Measurements from ENCODE around the gene GRIN3B.
"Not testable (repeated sequence)": the region's sequence is repeated elsewhere in the genome, so short reads cannot be mapped to it uniquely, and the experiment has no call there.

Gene GRIN3B

DNA sequence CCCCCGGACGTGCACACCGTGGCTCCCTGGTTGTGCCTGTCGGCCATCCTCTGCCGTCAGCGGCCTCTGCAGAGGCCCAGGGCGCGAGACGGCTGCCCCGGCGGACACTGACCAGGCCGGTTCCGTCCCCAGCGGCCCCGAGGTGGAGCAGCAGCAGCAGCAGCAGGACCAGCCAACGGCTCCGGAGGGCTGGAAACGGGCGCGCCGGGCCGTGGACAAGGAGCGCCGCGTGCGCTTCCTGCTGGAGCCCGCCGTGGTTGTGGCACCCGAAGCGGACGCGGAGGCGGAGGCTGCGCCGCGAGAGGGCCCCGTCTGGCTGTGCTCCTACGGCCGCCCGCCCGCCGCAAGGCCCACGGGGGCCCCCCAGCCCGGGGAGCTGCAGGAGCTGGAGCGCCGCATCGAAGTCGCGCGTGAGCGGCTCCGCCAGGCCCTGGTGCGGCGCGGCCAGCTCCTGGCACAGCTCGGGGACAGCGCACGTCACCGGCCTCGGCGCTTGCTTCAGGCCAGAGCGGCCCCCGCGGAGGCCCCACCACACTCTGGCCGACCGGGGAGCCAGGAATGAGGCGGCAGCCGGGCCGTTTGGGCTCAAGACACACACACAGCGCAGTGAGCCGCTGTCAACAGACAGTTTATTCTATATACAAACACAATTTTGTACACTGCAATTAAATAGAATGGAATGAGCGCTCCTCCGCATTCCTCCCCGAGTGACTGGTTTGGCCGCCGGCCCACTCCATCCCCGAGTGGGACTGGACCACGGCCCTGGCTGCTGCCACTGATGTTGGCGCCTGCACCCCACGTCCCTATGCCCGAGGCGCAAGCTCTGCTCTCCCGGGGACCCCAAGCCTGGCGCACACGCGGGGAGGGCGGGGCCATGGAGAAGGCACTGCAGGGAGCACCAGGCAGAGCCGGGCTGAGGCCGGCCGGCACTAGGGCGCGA is 9.1 kb downstream of the GRIN3B start:
- DNase-seq: no peak

DNA sequence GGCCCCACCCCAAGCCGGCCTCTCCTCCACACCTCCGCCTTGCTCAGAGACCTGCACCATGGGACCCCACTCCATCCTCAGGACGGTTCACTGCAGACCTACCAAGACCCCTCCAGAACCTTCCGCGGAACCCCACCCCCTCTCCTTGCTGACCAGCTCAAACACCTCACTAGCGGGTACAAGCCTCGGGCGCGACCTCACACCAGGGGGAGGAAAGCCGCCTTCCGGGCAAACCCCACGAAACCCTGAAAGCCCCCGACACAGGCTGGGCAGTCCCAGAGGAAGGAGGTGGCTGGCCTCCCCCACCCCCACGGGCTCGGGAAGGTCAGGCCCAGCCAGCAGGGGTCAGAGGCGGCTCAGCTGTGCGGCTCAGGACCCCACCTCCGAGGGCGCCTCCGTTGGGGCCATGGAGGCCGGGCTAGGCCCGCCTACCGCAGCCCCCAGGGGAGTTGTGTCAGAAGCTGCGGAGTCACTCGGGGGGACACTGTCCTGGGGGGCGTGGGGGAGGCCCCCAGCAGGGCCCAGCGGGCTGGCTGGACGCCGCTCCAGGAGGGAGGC is 9.8 kb downstream of the GRIN3B start:
- no peak for DNase-seq

DNA sequence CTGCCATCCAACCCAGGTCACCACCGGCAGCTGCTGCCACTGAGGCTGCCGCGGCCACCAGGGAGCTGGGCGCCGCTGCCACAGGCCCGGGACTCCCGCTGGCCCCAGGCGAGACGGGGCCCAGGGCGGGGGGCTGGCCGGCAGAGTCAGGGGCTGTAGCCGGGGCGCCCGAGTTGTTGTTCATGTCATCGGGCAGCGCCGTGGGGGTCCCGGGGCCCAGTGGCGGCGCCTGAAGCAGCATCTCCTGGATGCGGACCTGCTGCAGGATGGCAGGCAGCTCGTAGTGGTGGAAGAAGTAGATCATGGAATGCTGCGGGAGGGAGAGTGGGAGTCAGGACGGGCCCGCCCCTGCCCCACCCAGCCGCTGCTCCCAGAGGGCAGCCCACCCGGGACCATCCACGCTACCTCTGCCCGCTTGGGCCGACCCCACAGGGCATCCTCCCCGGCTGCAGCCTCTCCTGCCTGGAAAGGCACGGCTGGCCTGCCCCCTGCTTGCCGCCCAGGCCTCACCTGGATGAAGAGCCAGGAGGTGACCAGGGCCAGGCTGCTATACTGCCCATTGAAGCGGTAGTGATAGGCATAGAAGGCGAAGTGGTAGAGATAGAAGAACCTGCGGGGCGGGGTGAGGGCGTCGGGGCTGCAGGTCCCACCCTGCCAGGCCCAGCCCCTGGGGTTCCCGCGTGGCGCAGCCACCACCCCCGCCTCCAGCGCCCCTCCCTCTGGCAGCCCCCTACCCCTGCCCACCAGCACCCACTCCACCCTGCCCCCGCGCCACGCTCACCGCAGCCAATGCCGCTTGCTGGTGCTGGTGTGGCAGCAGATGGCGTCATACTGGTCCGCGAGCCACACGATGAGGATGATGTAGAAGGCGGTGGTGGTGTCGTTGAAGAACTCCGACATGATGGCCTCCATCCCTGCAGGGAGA is 10.6 kb downstream of the GRIN3B start:
- no peak for DNase-seq

DNA sequence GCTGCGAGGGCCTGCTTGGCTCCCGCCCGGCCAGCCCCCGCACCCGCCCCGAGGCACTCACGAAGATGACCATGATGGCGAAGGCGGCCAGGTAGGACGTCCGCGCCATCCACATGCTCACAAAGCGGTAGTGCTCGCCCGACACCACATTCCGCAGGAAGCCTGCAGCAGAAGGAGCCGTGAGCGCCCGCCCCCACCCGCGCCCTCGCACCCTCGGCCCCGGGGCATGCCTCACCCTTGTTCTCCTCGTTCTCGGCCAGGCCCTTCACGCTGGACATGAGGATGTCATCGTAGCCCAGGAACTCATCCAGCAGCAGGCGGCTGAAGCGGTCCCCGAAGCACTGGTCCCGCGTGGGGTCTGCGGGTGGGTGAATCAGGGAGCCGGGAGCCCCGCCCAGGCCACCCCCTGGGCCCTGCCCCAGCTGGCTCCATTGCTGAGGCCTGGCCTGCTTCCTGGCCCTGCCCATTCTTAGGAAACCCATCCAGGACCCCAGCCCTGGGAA is 11.7 kb downstream of the GRIN3B start:
- no peak for DNase-seq

DNA sequence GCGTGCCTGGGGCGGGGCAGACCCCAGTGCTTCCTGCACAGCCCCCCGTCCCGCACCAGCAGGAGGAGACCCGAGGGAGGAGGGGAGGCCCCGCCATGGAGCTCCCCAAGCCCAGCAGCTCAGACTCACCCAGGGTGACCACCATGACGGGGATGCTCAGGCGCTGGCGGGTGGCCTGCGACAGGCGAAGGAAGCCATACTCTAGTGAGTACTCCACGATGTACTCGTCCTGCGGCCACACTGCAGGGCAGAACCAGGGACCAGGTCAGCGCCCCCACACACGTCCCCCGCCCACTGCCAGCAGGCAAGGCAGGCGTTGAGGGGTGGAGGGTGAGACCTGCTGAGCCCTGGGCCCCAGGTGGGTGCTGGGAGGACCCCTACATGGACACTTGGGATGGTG is 12.1 kb downstream of the GRIN3B start:
- no peak for DNase-seq

DNA sequence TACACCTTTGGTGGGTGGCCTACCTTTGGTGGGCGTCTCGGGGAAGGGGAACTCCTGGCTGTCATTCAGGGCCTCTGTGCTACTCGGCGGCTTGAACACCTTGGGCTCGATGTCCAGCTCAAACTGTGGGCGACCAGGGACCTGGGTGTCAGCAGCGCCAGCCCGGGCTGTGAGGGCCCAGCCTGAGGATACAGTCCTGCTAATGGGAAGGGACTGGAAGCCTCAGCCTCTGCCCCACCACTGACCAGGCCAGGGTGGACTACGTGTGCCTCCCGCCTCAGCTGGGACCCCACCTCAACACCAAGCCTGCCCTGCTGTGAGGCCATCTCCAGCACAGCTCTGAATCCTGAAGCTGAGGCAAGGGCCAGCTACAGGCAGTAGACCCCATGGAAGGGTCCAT is 13.0 kb downstream of the GRIN3B start:
- no peak for DNase-seq

DNA sequence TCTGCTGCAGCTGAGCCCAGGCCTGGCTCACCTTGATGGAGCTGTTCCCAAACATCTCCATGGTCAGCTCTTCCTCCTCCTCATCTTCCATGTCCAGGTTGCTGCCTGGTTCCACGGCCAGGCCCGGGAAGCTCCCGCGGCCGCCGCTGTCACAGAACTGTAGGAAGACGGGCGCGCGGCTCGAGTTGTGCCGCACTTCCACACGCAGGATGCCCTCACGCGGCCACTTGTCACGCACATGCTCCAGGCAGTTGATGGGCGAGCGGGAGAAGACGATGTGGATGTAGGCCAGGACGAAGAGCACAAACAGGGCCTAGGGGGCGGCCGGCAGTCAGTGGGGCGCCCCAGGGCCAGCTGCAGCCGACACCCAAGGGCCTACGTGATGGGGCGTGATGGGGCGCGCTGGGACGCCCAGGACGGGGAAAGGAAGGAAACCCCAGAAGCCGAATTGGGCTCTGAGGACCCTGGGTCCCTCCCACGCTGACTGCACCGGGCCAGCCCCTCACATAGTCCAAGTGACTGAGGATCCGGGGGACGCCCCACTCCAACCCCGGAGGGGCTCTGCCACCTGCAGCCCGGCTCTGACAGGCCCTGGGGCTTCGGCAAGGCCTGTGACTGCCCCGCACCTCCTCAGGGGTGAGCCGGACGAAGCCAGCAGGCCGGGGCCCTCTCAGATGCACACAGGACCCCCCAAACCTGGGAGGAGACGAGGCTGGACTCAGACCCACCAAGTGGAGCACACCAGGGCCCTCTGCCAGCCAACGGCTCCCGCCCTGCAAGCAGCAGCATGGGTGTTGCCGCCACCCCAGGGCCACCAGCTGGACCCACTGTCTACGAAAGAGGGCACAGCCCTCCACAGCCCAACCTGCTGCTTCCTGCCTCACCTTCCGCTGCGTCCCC is 14.2 kb downstream of the GRIN3B start:
- no peak for DNase-seq

DNA sequence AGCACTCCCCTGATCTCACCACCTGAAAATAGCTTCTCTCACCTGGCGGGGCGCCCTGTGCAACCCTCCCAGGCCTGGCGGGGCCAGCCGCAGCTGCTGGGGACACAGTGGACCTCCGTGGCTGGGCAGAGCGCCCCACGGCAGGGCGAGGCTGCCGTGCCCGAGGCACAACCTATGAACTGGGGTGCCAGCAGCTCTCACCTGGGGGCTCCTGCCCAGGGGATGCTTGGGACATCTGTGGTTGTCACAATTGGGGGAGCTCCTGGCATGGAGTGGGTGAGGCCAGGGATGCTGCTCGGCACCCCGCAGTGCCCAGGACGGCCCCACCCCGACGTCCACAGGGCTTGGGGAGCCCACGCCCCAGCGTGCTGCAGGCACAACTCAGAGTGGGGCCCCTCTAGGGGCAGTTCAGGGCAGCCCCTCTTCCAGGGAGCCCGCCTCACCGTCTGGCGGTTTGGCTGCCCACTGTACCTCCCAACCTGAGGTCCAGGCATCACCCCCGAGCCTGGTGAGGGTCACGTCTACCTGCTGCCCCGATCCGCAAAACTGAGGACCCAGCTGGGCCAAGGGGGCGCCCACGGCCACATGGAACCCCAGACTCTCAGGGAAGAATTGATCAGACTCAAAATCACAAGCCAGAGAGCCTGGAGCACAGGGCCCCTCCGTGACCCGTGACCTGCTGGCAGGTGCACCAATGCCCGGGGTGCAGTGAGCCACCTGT is 15.0 kb downstream of the GRIN3B start:
- no peak for DNase-seq

DNA sequence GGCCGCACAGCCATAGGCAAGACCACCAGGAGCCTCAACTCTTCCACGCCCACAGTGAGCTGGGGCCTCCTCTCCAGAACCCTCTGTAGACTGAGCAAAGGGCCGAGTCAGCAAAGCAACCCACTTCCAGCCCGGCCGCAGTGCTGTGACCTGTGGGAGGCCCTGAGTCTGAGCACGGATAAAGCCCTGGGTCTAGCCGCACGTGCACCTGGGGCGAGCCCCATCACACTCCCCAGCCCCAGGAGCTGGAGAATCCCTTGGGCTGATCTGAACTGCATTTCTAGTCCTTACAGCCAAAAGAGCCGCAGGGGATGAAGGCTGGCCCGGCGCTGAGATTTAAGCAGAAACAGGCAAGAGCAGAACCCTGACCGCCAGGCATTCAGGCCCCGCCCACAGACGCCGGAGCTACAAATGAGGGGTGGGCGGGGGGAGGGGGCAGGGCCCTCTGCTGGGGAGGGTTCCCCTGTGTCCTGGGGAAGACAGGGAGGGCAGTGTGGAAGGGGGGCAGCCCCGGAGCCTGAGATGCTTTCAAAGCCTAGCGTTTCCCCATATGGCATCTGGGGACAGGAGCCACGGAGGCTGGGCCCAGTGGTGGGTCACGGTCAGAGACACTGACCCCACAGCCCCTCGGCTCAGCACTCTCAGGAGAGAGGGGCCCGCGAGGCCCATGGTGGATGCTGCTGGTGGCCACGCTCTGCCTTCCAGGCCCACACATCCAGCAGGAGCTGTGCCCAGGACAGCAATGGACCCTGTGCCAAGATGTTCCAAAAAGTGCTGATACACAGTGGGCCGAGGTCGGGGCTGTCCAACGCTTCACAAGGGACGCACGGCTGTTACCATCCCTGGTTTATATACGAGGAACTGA is 15.8 kb downstream of the GRIN3B start:
- DNase-seq: no peak

DNA sequence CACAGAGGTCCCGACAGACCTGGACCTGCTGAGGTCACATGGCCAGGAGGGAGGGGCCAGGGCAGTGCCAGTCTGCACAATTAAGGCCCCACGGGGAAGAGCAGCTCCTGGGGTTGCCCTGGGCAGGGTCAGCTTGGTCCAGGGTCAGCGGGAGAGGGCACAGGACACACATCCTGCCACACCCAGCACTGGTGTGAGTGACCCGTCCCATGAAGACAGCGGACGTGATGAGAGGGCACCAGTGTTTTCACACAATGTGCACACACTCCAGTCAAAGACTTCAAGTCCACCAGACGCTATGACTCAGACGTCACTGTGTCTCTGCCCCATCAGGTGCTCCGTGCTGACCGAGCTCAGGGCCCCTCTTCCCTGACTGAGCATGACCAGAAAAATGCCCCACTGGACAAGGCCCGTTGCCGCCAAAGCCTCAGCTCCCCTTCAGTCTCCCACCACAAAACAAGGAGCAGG is 16.5 kb downstream of the GRIN3B start:
- no peak for DNase-seq

DNA sequence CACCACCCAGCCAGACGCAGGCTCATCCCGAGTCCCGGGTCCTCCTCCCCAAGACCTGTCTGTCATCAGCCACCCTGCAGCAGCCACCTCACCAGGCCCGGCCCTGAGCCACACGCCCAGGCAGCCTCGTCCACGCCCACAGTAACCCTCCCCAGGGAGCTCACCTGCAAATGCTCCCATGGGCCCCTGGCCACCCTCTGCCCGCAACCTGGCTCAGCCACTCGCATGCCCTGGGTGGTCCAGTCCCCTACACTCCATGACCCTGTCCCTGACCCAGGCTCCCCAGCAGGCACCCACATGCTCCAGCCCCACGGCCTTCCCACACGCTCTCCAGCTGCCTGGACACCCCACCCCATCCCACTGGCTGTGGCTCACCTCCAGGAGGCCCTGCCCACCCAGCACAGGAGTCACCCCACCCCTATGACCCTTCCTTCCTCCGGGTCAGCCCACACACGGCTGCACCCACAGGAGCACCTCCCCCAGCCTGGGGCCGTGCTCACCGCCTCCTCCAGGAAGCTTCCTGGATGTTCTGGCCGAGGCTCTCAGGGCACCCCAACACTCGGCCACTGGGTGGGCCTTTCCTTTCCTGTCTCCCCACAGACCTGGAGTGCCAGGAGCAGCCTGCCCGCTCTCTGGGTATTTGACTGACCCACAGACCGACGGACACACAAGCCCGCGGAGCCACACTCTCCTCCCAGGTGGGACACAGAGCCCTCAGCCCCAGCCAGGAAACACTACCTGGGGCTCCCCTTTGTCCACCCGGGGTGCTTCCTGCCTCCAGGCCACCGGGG is 17.1 kb downstream of the GRIN3B start:
- no peak for DNase-seq

DNA sequence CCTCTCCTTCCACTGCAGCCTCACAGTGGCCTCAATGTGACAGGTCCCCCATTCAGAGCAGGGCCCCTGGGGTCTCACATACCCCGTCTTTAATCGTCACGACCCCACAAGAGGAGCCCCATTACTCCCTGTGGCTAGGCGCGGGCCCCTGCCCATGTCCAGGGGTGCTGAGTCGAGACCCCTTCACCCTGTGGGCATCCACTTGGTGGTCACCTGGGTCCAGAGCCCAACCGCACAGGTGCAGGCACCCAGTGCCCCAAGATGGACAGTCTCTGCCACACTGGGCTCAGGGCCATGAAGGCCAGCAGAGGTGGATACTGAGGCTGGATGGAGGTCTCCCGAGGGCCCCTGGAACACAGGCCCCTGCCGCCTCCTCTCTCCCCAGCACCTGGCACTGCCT is 17.7 kb downstream of the GRIN3B start:
- DNase-seq: no peak

DNA sequence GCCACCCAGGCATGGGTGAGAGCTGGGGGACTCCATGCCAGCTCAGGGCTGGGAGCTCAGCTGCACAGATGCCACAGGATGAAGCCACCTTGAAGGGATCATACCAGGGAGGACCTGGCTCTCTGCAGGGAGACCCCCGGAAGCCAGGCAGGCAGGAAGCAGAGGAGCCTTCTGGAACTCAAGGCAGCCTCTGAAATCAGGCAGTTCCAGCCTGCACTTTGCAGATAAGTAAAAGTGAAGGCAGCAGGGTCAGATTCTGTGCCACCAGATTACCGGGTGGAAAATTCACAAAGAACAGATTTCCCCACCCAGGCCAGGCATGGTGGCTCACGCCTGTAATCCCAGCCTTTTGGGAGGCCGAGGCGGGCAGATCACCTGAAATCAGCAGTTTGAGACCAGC is 18.2 kb downstream of the GRIN3B start:
- no peak for DNase-seq

DNA sequence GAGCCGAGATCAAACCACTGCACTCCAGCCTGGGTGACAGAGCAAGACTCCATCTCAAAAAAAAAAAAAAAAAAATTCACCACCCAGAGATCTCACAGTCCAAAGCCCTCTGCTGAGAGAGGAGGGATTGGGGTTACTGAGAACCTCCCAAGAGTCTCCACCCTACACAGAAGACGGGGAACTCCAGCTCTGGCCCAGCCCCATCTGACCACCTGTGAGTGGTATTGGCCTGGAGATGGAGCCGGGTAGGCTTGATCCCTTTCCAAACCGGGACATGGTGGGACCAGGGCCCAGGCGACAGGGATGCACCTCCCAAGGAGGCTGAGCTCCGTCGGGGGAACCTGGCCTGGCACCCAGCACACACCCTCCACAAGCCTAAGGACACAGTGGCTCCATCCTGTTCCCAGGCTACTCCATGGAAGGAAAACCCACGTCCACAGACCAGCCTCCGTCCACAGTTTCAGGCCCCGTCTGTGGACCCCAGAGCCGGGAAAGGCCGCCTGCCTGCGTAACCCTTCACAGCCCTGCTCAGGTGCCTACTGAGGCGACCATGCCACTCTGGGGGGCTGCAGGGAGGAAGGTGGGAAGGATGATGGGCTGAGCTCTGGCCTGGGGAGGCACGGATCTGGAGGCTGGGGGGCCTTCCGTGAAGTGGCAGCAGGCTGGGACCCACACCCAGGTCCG is 18.9 kb downstream of the GRIN3B start:
- no peak for DNase-seq

DNA sequence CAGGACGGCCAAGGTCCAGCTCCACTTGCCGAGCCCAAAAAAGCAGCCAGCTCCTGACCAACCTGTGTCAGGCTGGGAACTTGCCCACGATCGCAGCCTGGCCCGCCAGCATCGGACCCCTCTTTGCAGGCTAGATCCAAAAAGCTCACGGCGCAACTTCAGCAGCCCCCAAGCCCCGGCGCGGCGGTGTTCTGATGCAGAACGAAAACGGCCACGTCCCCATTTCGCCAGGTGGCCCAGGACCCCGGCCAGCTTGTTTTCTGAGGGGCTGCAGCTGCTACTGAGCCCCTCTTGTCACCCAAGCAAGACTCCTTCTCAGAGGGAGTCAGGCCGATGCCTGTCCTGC is 19.4 kb downstream of the GRIN3B start:
- DNase-seq: no peak

DNA sequence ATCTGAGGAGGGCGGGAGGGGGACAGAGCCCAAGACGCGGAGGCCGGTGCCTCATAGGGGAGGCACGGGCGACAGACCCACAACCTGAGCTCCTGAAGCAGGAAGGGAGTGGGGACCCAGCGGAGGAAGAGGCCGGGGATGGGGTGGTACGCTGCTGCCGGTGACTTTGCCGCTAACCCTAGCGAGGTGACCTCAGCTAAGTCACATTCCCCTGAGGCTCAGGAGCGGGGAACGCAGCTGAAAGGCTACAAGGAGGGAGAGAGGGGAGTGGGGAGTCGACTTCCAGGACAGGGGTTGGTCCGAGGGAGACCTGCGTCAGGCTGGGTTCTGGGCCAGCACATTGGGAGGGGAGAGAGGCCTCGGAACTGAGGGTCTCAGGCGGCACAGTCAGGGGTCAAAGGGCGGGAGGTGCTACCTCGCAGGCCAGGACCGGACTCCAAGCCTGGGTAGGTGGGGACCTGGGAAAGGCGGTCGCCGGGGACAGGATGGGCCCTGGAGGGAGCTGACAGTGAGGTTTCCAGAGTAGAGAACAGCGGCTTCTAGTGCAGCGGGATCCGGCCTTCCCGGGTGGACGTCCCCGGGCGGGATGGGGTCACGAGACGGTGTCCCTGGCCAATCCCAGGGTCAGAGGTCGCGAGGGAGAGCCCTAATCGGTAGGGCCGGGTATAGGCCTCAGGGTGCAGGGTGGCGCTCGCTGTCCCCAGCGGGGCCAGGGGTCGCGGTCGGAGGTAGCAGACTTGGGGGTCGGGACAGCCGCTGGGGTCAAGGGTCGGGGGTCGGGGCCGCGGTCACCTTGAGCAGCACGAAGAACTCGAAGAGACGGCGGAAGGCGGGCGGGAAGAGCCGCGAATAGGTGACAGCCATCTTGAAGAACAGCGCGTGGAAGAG is 20.0 kb downstream of the GRIN3B start:
- DNase-seq: no peak

DNA sequence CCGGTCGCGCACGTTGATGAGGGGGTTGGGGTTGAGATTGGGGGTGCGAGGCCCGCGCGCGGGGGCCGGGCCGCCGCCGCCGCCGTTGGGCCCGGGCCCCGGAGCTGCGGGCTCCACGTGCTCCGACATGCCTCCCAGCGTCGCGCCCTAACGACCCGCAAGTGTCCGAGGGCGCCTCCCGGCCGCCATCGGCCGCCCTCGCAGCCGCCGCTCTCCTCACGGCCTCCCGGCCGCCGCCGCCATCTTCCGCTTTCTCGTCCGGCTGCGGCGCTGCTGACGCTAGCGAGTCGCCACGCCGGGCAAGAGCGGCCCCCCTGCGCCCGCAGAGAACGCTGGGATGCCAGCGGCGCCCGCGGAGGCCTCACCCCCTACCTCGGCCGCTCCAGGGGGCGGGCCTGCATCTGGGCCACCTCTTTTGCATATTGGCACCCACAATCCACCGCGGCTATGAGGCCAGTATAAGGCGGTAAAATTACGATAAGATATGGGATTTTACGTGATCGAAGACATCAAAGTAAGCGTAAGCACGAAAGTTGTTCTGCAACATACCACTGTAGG is 20.7 kb downstream of the GRIN3B start, which contains the start of gene TMEM259:
TMEM259 (minus strand) TSS at position 256 of the 558 bp plus-strand sequence; CDS start at position 129, 127 bp downstream.
- peak; percentile 98 for DNase-seq

DNA sequence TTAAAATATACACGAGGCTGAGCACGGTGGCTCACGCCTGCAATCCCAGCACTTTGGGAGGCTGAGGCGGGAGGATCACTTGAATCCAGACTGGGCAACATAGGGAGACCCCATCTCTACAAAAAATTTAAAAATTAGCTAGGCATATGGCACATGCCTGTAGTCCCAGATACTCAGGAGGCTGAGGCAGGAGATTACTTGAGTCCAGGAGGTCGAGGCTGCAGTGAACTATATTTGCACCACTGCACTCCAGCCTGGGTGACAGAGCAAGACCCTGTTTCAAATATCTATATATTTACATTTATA is 23.6 kb downstream of the GRIN3B start:
- not testable (repeated sequence) for DNase-seq
